ENCODE measurements around the gene MTMR10.

The MTMR10 gene

GRCh38 chr15:30974112-30974511 is 17.3 kb downstream of the MTMR10 start:
- no peak overlapping the region for H2AFZ ChIP-seq (ENCODE audit: low read length)
- H3K4me2 ChIP-seq (ENCODE audit: low read length): no peak overlapping the region
- no peaks in the 10 kb centered on the region for H3F3A ChIP-seq (ENCODE audit: insufficient read depth, low read length)
- no peak overlapping the region for H3K27ac ChIP-seq (ENCODE audit: low read depth, low read length, poor library complexity, severe bottlenecking)
- no peak overlapping the region for H3K4me3 ChIP-seq (ENCODE audit: low read depth, low read length, poor library complexity, severe bottlenecking)
- peaks cover 66% of the 10 kb centered on the region for H3K36me3 ChIP-seq (ENCODE audit: insufficient read depth, low read length)
- no peaks in the 10 kb centered on the region for H4K20me1 ChIP-seq (ENCODE audit: insufficient read depth, low read length)
- no peaks in the 10 kb centered on the region for H3K9me3 ChIP-seq (ENCODE audit: low read length)
- no peaks in the 10 kb centered on the region for H3K27me3 ChIP-seq (ENCODE audit: insufficient read depth, low read length)
- H3K9ac ChIP-seq (ENCODE audit: low read length): no peak overlapping the region
- no peaks in the 10 kb centered on the region for H3K9me2 ChIP-seq (ENCODE audit: low read depth, low read length)
- TF ChIP-seq CTCF (IDR thresholded peaks at IDR 0.05; ENCODE audit: low read length) (no peak), EZH2 (IDR thresholded peaks at IDR 0.05; ENCODE audit: borderline replicate concordance, low read length) (no peak)
- H3K79me2 ChIP-seq (ENCODE audit: insufficient read depth, low read length): no peaks in the 10 kb centered on the region
- H3K4me1 ChIP-seq (ENCODE audit: insufficient read depth, low read length, severe bottlenecking): peaks cover 3% of the 10 kb centered on the region

GRCh38 chr15:30973379-30973778 is 18.0 kb downstream of the MTMR10 start:
- Histone ChIP-seq H3K9me2 (ENCODE audit: low read depth, low read length) (no peaks in the 10 kb centered on the region), H3F3A (ENCODE audit: insufficient read depth, low read length) (no peaks in the 10 kb centered on the region), H3K4me2 (ENCODE audit: low read length) (no peak overlapping the region), H3K9ac (ENCODE audit: low read length) (no peak overlapping the region), H3K27ac (ENCODE audit: low read depth, low read length, poor library complexity, severe bottlenecking) (no peak overlapping the region), H3K4me3 (ENCODE audit: low read depth, low read length, poor library complexity, severe bottlenecking) (no peak overlapping the region), H3K9me3 (ENCODE audit: low read length) (no peaks in the 10 kb centered on the region), H3K27me3 (ENCODE audit: insufficient read depth, low read length) (no peaks in the 10 kb centered on the region), H4K20me1 (ENCODE audit: insufficient read depth, low read length) (no peaks in the 10 kb centered on the region), H3K4me1 (ENCODE audit: insufficient read depth, low read length, severe bottlenecking) (peaks cover 10% of the 10 kb centered on the region), H3K79me2 (ENCODE audit: insufficient read depth, low read length) (no peaks in the 10 kb centered on the region), H2AFZ (ENCODE audit: low read length) (no peak overlapping the region), H3K36me3 (ENCODE audit: insufficient read depth, low read length) (peaks cover 67% of the 10 kb centered on the region)
- no peak for TF ChIP-seq EZH2 (IDR thresholded peaks at IDR 0.05; ENCODE audit: borderline replicate concordance, low read length)
- no peak for TF ChIP-seq CTCF (IDR thresholded peaks at IDR 0.05; ENCODE audit: low read length)

- Histone ChIP-seq H3K36me3 (ENCODE audit: insufficient read depth, low read length) (peaks cover 68% of the 10 kb centered on the region), H3K27me3 (ENCODE audit: insufficient read depth, low read length) (no peaks in the 10 kb centered on the region), H3K4me2 (ENCODE audit: low read length) (no peak overlapping the region), H2AFZ (ENCODE audit: low read length) (no peak overlapping the region), H3K27ac (ENCODE audit: low read depth, low read length, poor library complexity, severe bottlenecking) (no peak overlapping the region), H3K4me1 (ENCODE audit: insufficient read depth, low read length, severe bottlenecking) (peaks cover 15% of the 10 kb centered on the region), H3K9me2 (ENCODE audit: low read depth, low read length) (no peaks in the 10 kb centered on the region), H3K9ac (ENCODE audit: low read length) (no peak overlapping the region), H3K79me2 (ENCODE audit: insufficient read depth, low read length) (no peaks in the 10 kb centered on the region), H4K20me1 (ENCODE audit: insufficient read depth, low read length) (no peaks in the 10 kb centered on the region), H3K4me3 (ENCODE audit: low read depth, low read length, poor library complexity, severe bottlenecking) (no peak overlapping the region), H3F3A (ENCODE audit: insufficient read depth, low read length) (no peaks in the 10 kb centered on the region), H3K9me3 (ENCODE audit: low read length) (no peaks in the 10 kb centered on the region)
- no peak for TF ChIP-seq EZH2 (IDR thresholded peaks at IDR 0.05; ENCODE audit: borderline replicate concordance, low read length)
- no peak for TF ChIP-seq CTCF (IDR thresholded peaks at IDR 0.05; ENCODE audit: low read length)
These were observed 21.7 kb downstream of the MTMR10 start for GRCh38 chr15:30969724-30970123.

Data from OCI-LY1 (cell line).